ENCODE data around the gene BCL10. TPM values are rescaled to one million over a fixed set of nuclear protein-coding genes. Genes with fewer than 3 reads are reported as not detected.

Gene BCL10
- total and polyA plus RNA-seq, 2 of the 8 experiments (the other 6 are each of a cell fraction or from before 2014, with no cell fraction given): 7.4 to 29.6 TPM

DNA sequence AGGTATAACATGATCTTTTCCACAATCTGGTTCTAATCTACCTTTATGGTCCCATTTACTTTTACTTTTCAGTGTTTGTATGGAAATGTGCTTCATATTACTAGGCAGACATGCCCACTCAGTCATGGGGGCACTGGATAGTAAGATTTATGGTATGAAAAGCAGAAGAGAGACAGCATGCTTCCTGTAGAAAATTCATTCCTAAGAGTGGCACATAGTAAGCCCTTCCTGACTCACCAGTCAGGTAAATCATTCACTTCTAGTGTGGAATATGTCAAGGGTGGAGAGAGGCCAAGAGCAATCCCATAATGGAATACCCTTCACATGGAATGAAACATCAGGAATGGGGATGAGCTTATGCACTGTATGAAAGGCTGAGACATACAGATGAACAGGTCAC is 49.5 kb upstream of the BCL10 start:
- Histone ChIP-seq H4K5ac (ENCODE audit: insufficient read length, low read depth, low read length) (no peak overlapping the region), H2BK15ac (ENCODE audit: low read length) (no peak overlapping the region), H4K20me1 (replicated peaks in 1 of 2; ENCODE audit: control insufficient read depth in 1 of 2, insufficient read depth in 2 of 2, low read length in 2 of 2) (no peaks in the 10 kb centered on the region), H2BK120ac (replicated peaks; ENCODE audit: low read depth, low read length) (no peak overlapping the region), H3K23ac (ENCODE audit: insufficient read length) (no peak overlapping the region), H3K4me3 (ENCODE audit: extremely low read depth in 1 of 4, insufficient read depth in 2 of 4, low read depth in 3 of 4, low read length in 4 of 4) (no peak overlapping the region), H3K4ac (replicated peaks; ENCODE audit: insufficient read length, low read depth, low read length) (no peak overlapping the region), H3K27ac (ENCODE audit: low read depth, low read length) (no peak overlapping the region), H3K4me2 (ENCODE audit: insufficient read depth in 1 of 2, low read depth in 2 of 2, low read length in 2 of 2) (no peak overlapping the region), H3K27me3 (replicated peaks in 1 of 4; ENCODE audit: control insufficient read depth in 3 of 4, extremely low read depth in 1 of 4, insufficient read depth in 3 of 4, low read length in 3 of 4) (no peaks in the 10 kb centered on the region), H3K14ac (ENCODE audit: insufficient read length) (no peak overlapping the region), H4K8ac (ENCODE audit: extremely low read depth, insufficient read depth, low read length) (no peak overlapping the region), H2AFZ (ENCODE audit: low read length) (no peak overlapping the region), H3K18ac (ENCODE audit: extremely low read depth, low read length) (no peak overlapping the region), H3K56ac (replicated peaks; ENCODE audit: insufficient read length, low read depth, low read length) (no peak overlapping the region), H3K9ac (replicated peaks in 1 of 4; ENCODE audit: extremely low read depth in 1 of 4, low read depth in 3 of 4, low read length in 3 of 4) (no peak overlapping the region), H3K79me1 (ENCODE audit: low read depth, low read length) (no peaks in the 10 kb centered on the region), H3K23me2 (ENCODE audit: low read depth, low read length) (no peaks in the 10 kb centered on the region), H2BK20ac (ENCODE audit: low read length) (no peak overlapping the region), H2BK5ac (ENCODE audit: low read depth, low read length) (no peak overlapping the region), H2AK5ac (ENCODE audit: low read depth, low read length) (no peak overlapping the region), H2BK12ac (ENCODE audit: low read depth, low read length) (no peak overlapping the region), H3K36me3 (ENCODE audit: control insufficient read depth in 2 of 4, insufficient read depth in 4 of 4, low read length in 3 of 4) (no peaks in the 10 kb centered on the region), H3K79me2 (ENCODE audit: control insufficient read depth in 1 of 2, insufficient read depth in 2 of 2, low read length in 2 of 2) (no peaks in the 10 kb centered on the region), H4K91ac (replicated peaks; ENCODE audit: insufficient read length, low read length) (no peak overlapping the region), H3K9me3 (ENCODE audit: insufficient read depth in 2 of 2, low read depth in 1 of 2, low read length in 1 of 2) (no peaks in the 10 kb centered on the region), H3K4me1 (replicated peaks in 1 of 4; ENCODE audit: control insufficient read depth in 3 of 4, insufficient read depth in 4 of 4, low read length in 3 of 4) (peaks cover 0 to 20% (median 5%) of the 10 kb centered on the region in 4 experiments; a peak in 5 of 7 replicates)
- ChIA-PET POLR2A (ENCODE audit: partially characterized antibody) (interaction anchor here (1.9 kb wide), 1 partner anchor 258 kb away, joined by 5 read pairs; no protein-coding TSS in a partner anchor), CTCF (ENCODE audit: partially characterized antibody) (no interaction called here)
- no peak for DNase-seq (ENCODE audit: low read depth in 1 of 2, low spot score in 2 of 2)
- no peak for FAIRE-seq
- TF ChIP-seq RNF2 (IDR thresholded peaks at IDR 0.05; ENCODE audit: borderline replicate concordance, low read depth, low read length, missing control alignments, poor library complexity, severe bottlenecking) (no peak), KDM5A (IDR thresholded peaks at IDR 0.05; ENCODE audit: low read length) (no peak), ASH2L (IDR thresholded peaks at IDR 0.05; ENCODE audit: low read length) (no peak), SP2 (IDR thresholded peaks at IDR 0.05; ENCODE audit: low read length) (no peak), BACH1 (IDR thresholded peaks at IDR 0.05; ENCODE audit: low read length) (no peak), TCF12 (IDR thresholded peaks at IDR 0.05; ENCODE audit: low read depth, low read length) (no peak), GABPA (IDR thresholded peaks at IDR 0.05; ENCODE audit: borderline replicate concordance, insufficient read depth, low read length) (no peak), CBX8 (IDR thresholded peaks at IDR 0.05; ENCODE audit: borderline replicate concordance, low read depth, low read length) (no peak), SAP30 (IDR thresholded peaks at IDR 0.05; ENCODE audit: insufficient read depth, insufficient replicate concordance, low read length) (no peak), RXRA (IDR thresholded peaks at IDR 0.05; ENCODE audit: insufficient read depth, low read depth, low read length) (no peak), TAF7 (optimal IDR thresholded peaks at IDR 0.05; ENCODE audit: borderline replicate concordance, low read depth, low read length) (no peak), POLR2AphosphoS5 (IDR thresholded peaks at IDR 0.05; ENCODE audit: low read depth, low read length) (no peak)
- TF ChIP-seq, protein P1, sequence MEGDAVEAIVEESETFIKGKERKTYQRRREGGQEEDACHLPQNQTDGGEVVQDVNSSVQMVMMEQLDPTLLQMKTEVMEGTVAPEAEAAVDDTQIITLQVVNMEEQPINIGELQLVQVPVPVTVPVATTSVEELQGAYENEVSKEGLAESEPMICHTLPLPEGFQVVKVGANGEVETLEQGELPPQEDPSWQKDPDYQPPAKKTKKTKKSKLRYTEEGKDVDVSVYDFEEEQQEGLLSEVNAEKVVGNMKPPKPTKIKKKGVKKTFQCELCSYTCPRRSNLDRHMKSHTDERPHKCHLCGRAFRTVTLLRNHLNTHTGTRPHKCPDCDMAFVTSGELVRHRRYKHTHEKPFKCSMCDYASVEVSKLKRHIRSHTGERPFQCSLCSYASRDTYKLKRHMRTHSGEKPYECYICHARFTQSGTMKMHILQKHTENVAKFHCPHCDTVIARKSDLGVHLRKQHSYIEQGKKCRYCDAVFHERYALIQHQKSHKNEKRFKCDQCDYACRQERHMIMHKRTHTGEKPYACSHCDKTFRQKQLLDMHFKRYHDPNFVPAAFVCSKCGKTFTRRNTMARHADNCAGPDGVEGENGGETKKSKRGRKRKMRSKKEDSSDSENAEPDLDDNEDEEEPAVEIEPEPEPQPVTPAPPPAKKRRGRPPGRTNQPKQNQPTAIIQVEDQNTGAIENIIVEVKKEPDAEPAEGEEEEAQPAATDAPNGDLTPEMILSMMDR (IDR thresholded peaks at IDR 0.05; ENCODE audit: control extremely low read depth in 1 of 3, insufficient read depth in 1 of 3, low read depth in 1 of 3, low read length in 3 of 3): no peak

Measured in H1 (cell line).